Tibial artery (tissue), 4 donors: ENCODE data around the gene ARSJ.
A peak's percentile ranks its signal among the peaks of the same experiment; 100 is the strongest.

Experiments
- DNase-seq, 2 donors: peaks; one replicate each; pipeline ENCODE4 v3.0.0-alpha.2; 2019
- H3K27ac ChIP-seq, 2 donors: fragments of 200-600 bp; sonication (generic) in 1 of 2; 1 replicate in 1 of 2; 2 replicates in 1 of 2; pipeline ENCODE4 v1.5.1; 2018 to 2019; ENCODE audit warnings: mild to moderate bottlenecking in 1 of 2
- H3K27me3 ChIP-seq, 2 donors: fragments of 200-600 bp; sonication (generic) in 1 of 2; one replicate each; pipeline versions ENCODE4 v1.5.1 to v1.6.0; 2016 to 2019
- H3K36me3 ChIP-seq, 3 donors: fragments of 200-600 bp; sonication (generic) in 2 of 3; one replicate each; pipeline ENCODE4 v1.5.1; 2016 to 2019; ENCODE audit warnings: mild to moderate bottlenecking in 2 of 3
- H3K4me1 ChIP-seq, 4 donors: fragments of 200-600 bp; sonication (generic) in 2 of 4; 1 replicate in 3 of 4; 2 replicates in 1 of 4; pipeline ENCODE4 v1.5.1; 2016 to 2019
- H3K4me3 ChIP-seq, 2 donors: fragments of 200-600 bp; sonication (generic) in 1 of 2; 1 replicate in 1 of 2; 2 replicates in 1 of 2; pipeline ENCODE4 v1.5.1; 2018 to 2019; ENCODE audit warnings: mild to moderate bottlenecking in 2 of 2
- H3K9me3 ChIP-seq, 3 donors: fragments of 200-600 bp; sonication (generic) in 1 of 3; one replicate each; pipeline ENCODE4 v1.5.1; 2016 to 2019
- CTCF ChIP-seq, 2 experiments: fragments of 200-600 bp in 1 of 2; fragments of 450-650 bp in 1 of 2; IDR thresholded peaks; one replicate each; pipeline ENCODE4 v1.5.1; 2017 to 2019; ENCODE audit warnings: antibody characterized with exemption in 2 of 2, mild to moderate bottlenecking in 1 of 2, moderate library complexity in 1 of 2
- intact Hi-C: fragments of 100-400 bp; cut with DNase I; formaldehyde crosslinking; loops from one replicate; pipeline ENCODE4 v1.15.0; 2023; ENCODE audit warnings: low total_unique reads

ARSJ gene

DNA sequence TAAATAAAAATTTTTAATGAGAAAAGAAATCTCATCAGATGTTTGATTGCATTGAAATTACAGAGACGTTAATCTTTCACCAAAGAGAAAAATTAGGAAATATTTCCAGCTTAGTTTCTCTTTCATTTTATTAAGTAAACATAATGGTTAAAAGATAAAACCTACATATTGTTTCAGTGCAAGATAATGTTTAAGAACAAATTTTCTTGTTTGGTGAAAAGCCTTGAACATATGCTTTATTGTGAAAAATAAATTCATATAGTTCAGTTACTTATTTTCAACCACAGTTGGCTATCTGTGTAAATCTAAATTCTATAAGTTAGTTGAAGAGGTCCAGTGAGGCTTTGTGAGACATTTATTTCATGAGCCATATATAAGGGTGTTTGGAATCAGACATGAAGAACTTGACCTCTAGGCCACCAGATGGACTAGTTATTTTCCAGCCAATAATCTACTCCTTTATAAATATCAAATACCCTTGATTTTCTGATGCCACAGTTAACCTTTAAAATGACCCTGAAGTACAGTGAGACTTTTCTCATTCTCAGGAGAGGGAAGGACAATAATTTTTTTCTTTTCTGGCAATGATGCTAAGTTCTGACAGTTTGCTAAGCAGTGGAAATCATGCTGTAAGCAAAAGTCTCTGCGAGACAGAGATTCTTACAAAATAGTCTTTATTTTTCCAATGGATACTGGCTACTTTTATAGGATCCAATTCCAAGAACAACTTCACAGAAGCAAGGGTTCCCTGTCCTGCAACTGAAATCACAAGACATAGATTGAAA, 2.5 kb downstream of the ARSJ start:
- Histone ChIP-seq H3K4me3 (peak overlapping the region; percentile 83 to 92), H3K36me3 (no peaks in the 10 kb centered on the region), H3K4me1 (peaks cover 0 to 29% (median 7%) of the 10 kb centered on the region in 4 donors), H3K27ac (peak overlapping the region; percentile 96 to 97), H3K9me3 (no peaks in the 10 kb centered on the region), H3K27me3 (no peaks in the 10 kb centered on the region)
- no peak for TF ChIP-seq CTCF (IDR thresholded peaks at IDR 0.05)
- no peak for DNase-seq
- intact Hi-C loops, result loop anchor here (10.0 kb wide), 1 partner anchor 212 kb away; the partner anchor contains the start of gene CAMK2D

DNA sequence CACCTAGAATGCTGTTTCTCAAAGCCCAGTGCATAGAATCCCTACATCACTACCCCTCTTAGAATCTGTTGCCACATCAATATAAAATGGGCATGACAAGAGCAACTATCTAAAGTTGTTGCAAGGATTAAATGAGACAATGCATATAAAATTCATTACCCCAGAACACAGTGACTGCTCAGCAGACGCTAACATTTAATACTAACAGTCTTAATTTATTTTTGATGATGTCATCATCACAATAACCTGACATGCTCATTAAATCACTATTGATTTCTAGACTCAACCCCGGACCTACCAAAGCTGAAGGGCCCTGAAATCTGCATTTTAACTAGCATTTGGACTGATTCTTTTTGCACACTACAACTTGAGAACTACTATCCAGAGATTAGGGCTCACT, 3.9 kb downstream of the ARSJ start:
- Histone ChIP-seq H3K36me3 (no peaks in the 10 kb centered on the region), H3K27me3 (no peaks in the 10 kb centered on the region), H3K4me3 (peak overlapping the region; percentile 83 to 92), H3K4me1 (peaks cover 0 to 28% (median 4%) of the 10 kb centered on the region in 4 donors), H3K9me3 (no peaks in the 10 kb centered on the region), H3K27ac (peak overlapping the region in 1 of 2 donors; percentile 97)
- DNase-seq, result no peak
- no peak for TF ChIP-seq CTCF (IDR thresholded peaks at IDR 0.05)
- intact Hi-C loops, result loop anchor here (10.0 kb wide), 1 partner anchor 211 kb away; the partner anchor contains the start of gene CAMK2D

GRCh38 chr4:113974467-113974866, 5.0 kb downstream of the ARSJ start:
- intact Hi-C loops, result loop anchor here (10.0 kb wide), 1 partner anchor 210 kb away; the partner anchor contains the start of gene CAMK2D
- Histone ChIP-seq H3K9me3 (no peaks in the 10 kb centered on the region), H3K4me3 (no peak overlapping the region), H3K27ac (no peak overlapping the region), H3K4me1 (peaks cover 0 to 34% (median 4%) of the 10 kb centered on the region in 4 donors), H3K27me3 (no peaks in the 10 kb centered on the region), H3K36me3 (no peaks in the 10 kb centered on the region)
- no peak for TF ChIP-seq CTCF (IDR thresholded peaks at IDR 0.05)
- no peak for DNase-seq

GRCh38 chr4:113973345-113973744, 6.1 kb downstream of the ARSJ start:
- DNase-seq, result no peak
- peaks cover 0 to 44% (median 6%) of the 10 kb centered on the region in 4 donors for H3K4me1 ChIP-seq
- intact Hi-C loops, result loop anchor here (10.0 kb wide), 1 partner anchor 209 kb away; the partner anchor contains the start of gene CAMK2D
- H3K9me3 ChIP-seq, result no peaks in the 10 kb centered on the region
- H3K27me3 ChIP-seq, result no peaks in the 10 kb centered on the region
- no peak overlapping the region for H3K27ac ChIP-seq
- no peak overlapping the region for H3K4me3 ChIP-seq
- no peak for TF ChIP-seq CTCF (IDR thresholded peaks at IDR 0.05)
- no peaks in the 10 kb centered on the region for H3K36me3 ChIP-seq

GRCh38 chr4:113972781-113973180, 6.7 kb downstream of the ARSJ start:
- no peak for TF ChIP-seq CTCF (IDR thresholded peaks at IDR 0.05)
- Histone ChIP-seq H3K9me3 (no peaks in the 10 kb centered on the region), H3K4me1 (peaks cover 0 to 50% (median 9%) of the 10 kb centered on the region in 4 donors), H3K4me3 (no peak overlapping the region), H3K36me3 (no peaks in the 10 kb centered on the region), H3K27me3 (no peaks in the 10 kb centered on the region), H3K27ac (no peak overlapping the region)
- no peak for DNase-seq
- intact Hi-C loops, result loop anchor here (10.0 kb wide), 1 partner anchor 208 kb away; the partner anchor contains the start of gene CAMK2D
